ENCODE data around the gene CXorf38. TPM values are rescaled to one million over a fixed set of nuclear protein-coding genes. Genes with fewer than 3 reads are reported as not detected.
A peak's percentile ranks its signal among the peaks of the same experiment; 100 is the strongest.

The CXorf38 gene
- total RNA-seq (1 to 10 TPM; 5.6 to 8.3 (median 6.2) TPM), polyA plus RNA-seq (3.1 TPM)
- long read RNA-seq, donor 1, partial matches to known transcripts, result 0 of 8 reads
- long read RNA-seq, donor 1, other reads (novel, unspliced or antisense), result 6 of 8 reads
- long read RNA-seq, donor 2, partial matches to known transcripts, result 0 of 6 reads
- long read RNA-seq, donor 2, other reads (novel, unspliced or antisense), result 3 of 6 reads
- long read RNA-seq, donor 3, transcript CXorf38-201 (7 exons, 2,118 nt), result major isoform, 16 of 22 reads
- long read RNA-seq, donor 3, partial matches to known transcripts, result 1 of 22 reads
- long read RNA-seq, donor 3, other reads (novel, unspliced or antisense), result 5 of 22 reads
- long read RNA-seq, donor 4, partial matches to known transcripts, result 0 of 4 reads
- long read RNA-seq, donor 4, other reads (novel, unspliced or antisense), result 1 of 4 reads

- intact Hi-C loops (cut with DNase I), result no loop called here
- peak; percentile 95 to 99 (median 97) for DNase-seq
- H3K27ac ChIP-seq (ENCODE audit: low read length), result peak within 1 kb of the TSS; percentile 90
These were observed at the start of gene CXorf38 for GRCh38 chrX:40647307-40648197. Gene CXorf38 (minus strand): TSS chrX:40647561. CDS start chrX:40647520, 41 bp downstream.

GRCh38 chrX:40694802-40695201 is 47.4 kb upstream of the CXorf38 start:
- H3K9me3 ChIP-seq (ENCODE audit: control insufficient read depth, low read length), result no peaks in the 10 kb centered on the region
- H3K4me3 ChIP-seq (ENCODE audit: low read length), result no peak overlapping the region
- H3K27ac ChIP-seq (ENCODE audit: low read length), result no peak overlapping the region
- no peak for ATAC-seq
- no peaks in the 10 kb centered on the region for H3K27me3 ChIP-seq (ENCODE audit: control insufficient read depth, insufficient read depth)
- intact Hi-C loops (cut with DNase I), result no loop called here
- WGBS, result 88% methylated on average over 1 of the region's 1 CpG
- no peaks in the 10 kb centered on the region for H3K4me1 ChIP-seq (ENCODE audit: control insufficient read depth, insufficient read depth, low read length)
- no peak for DNase-seq

More at GRCh38 chrX:40647307-40648197, at the start of gene CXorf38:
- ATAC-seq, result peak; percentile 89 to 92
- H3K9me3 ChIP-seq (ENCODE audit: control insufficient read depth, low read length), result no peaks in the 10 kb centered on the region
- H3K4me3 ChIP-seq (ENCODE audit: low read length), result peak within 1 kb of the TSS; percentile 63
- WGBS, result 1% methylated on average over 66 of the region's 66 CpGs
- H3K27me3 ChIP-seq (ENCODE audit: control insufficient read depth, insufficient read depth), result no peaks in the 10 kb centered on the region
- peaks cover 5% of the 10 kb centered on the region for H3K4me1 ChIP-seq (ENCODE audit: control insufficient read depth, insufficient read depth, low read length)

GRCh38 chrX:40688929-40689328 is 41.6 kb upstream of the CXorf38 start:
- no peak overlapping the region for H3K27ac ChIP-seq (ENCODE audit: low read length)

GRCh38 chrX:40687169-40687568 is 39.8 kb upstream of the CXorf38 start:
- Histone ChIP-seq H3K27me3 (ENCODE audit: control insufficient read depth, insufficient read depth) (no peaks in the 10 kb centered on the region), H3K27ac (ENCODE audit: low read length) (no peak overlapping the region), H3K4me3 (ENCODE audit: low read length) (no peak overlapping the region), H3K4me1 (ENCODE audit: control insufficient read depth, insufficient read depth, low read length) (no peaks in the 10 kb centered on the region), H3K9me3 (ENCODE audit: control insufficient read depth, low read length) (no peaks in the 10 kb centered on the region)
- no peak for DNase-seq
- intact Hi-C loops (cut with DNase I), result no loop called here
- ATAC-seq, result no peak
- 91% methylated on average over 3 of the region's 3 CpGs for WGBS

More at GRCh38 chrX:40688929-40689328, 41.6 kb upstream of the CXorf38 start:
- Histone ChIP-seq H3K4me3 (ENCODE audit: low read length) (no peak overlapping the region), H3K9me3 (ENCODE audit: control insufficient read depth, low read length) (no peaks in the 10 kb centered on the region), H3K27me3 (ENCODE audit: control insufficient read depth, insufficient read depth) (no peaks in the 10 kb centered on the region), H3K4me1 (ENCODE audit: control insufficient read depth, insufficient read depth, low read length) (no peaks in the 10 kb centered on the region)
- no peak for DNase-seq
- ATAC-seq, result no peak
- intact Hi-C loops (cut with DNase I), result no loop called here

- no peak overlapping the region for H3K27ac ChIP-seq (ENCODE audit: low read length)
- 49% methylated on average over 4 of the region's 4 CpGs for WGBS
- no peak for ATAC-seq
These were observed 38.1 kb upstream of the CXorf38 start for GRCh38 chrX:40685362-40685918.

GRCh38 chrX:40684092-40684491 is 36.7 kb upstream of the CXorf38 start:
- H3K27ac ChIP-seq (ENCODE audit: low read length), result no peak overlapping the region
- no peak for ATAC-seq
- no peak overlapping the region for H3K4me3 ChIP-seq (ENCODE audit: low read length)
- H3K4me1 ChIP-seq (ENCODE audit: control insufficient read depth, insufficient read depth, low read length), result no peaks in the 10 kb centered on the region
- no peak for DNase-seq
- H3K9me3 ChIP-seq (ENCODE audit: control insufficient read depth, low read length), result no peaks in the 10 kb centered on the region
- intact Hi-C loops (cut with DNase I), result no loop called here
- 97% methylated on average over 1 of the region's 1 CpG for WGBS
- H3K27me3 ChIP-seq (ENCODE audit: control insufficient read depth, insufficient read depth), result no peaks in the 10 kb centered on the region

More at GRCh38 chrX:40685362-40685918, 38.1 kb upstream of the CXorf38 start:
- H3K9me3 ChIP-seq (ENCODE audit: control insufficient read depth, low read length), result no peaks in the 10 kb centered on the region
- intact Hi-C loops (cut with DNase I), result no loop called here
- no peak for DNase-seq
- no peaks in the 10 kb centered on the region for H3K27me3 ChIP-seq (ENCODE audit: control insufficient read depth, insufficient read depth)
- no peaks in the 10 kb centered on the region for H3K4me1 ChIP-seq (ENCODE audit: control insufficient read depth, insufficient read depth, low read length)
- H3K4me3 ChIP-seq (ENCODE audit: low read length), result no peak overlapping the region

- intact Hi-C loops (cut with DNase I), result no loop called here
- H3K27me3 ChIP-seq (ENCODE audit: control insufficient read depth, insufficient read depth), result no peaks in the 10 kb centered on the region
- no peak overlapping the region for H3K27ac ChIP-seq (ENCODE audit: low read length)
- no peak for DNase-seq
- H3K4me1 ChIP-seq (ENCODE audit: control insufficient read depth, insufficient read depth, low read length), result no peaks in the 10 kb centered on the region
- H3K9me3 ChIP-seq (ENCODE audit: control insufficient read depth, low read length), result no peaks in the 10 kb centered on the region
- WGBS, result 96% methylated on average over 3 of the region's 3 CpGs
- H3K4me3 ChIP-seq (ENCODE audit: low read length), result no peak overlapping the region
- ATAC-seq, result no peak
These were observed 35.9 kb upstream of the CXorf38 start for GRCh38 chrX:40683245-40683644.

- DNase-seq, result no peak
- no peak overlapping the region for H3K4me3 ChIP-seq (ENCODE audit: low read length)
- H3K9me3 ChIP-seq (ENCODE audit: control insufficient read depth, low read length), result no peaks in the 10 kb centered on the region
- no peaks in the 10 kb centered on the region for H3K4me1 ChIP-seq (ENCODE audit: control insufficient read depth, insufficient read depth, low read length)
- WGBS, result 45% methylated on average over 6 of the region's 6 CpGs
- intact Hi-C loops (cut with DNase I), result no loop called here
- ATAC-seq, result peak; percentile 36 to 49
- no peaks in the 10 kb centered on the region for H3K27me3 ChIP-seq (ENCODE audit: control insufficient read depth, insufficient read depth)
- no peak overlapping the region for H3K27ac ChIP-seq (ENCODE audit: low read length)
These were observed 23.8 kb upstream of the CXorf38 start for GRCh38 chrX:40671126-40671525.

GRCh38 chrX:40663880-40664630 is 16.7 kb upstream of the CXorf38 start:
- Histone ChIP-seq H3K4me1 (ENCODE audit: control insufficient read depth, insufficient read depth, low read length) (no peaks in the 10 kb centered on the region), H3K9me3 (ENCODE audit: control insufficient read depth, low read length) (no peaks in the 10 kb centered on the region), H3K4me3 (ENCODE audit: low read length) (no peak overlapping the region), H3K27me3 (ENCODE audit: control insufficient read depth, insufficient read depth) (no peaks in the 10 kb centered on the region), H3K27ac (ENCODE audit: low read length) (no peak overlapping the region)
- DNase-seq (no peak), ATAC-seq (no peak)
- intact Hi-C loops (cut with DNase I), result loop anchor here in 1 of 4 donors (10.0 kb wide), 1 partner anchor 131 kb away; no protein-coding TSS in a partner anchor
- WGBS, result 25% methylated on average over 6 of the region's 6 CpGs

GRCh38 chrX:40663078-40663740 is 15.8 kb upstream of the CXorf38 start:
- Histone ChIP-seq H3K4me1 (ENCODE audit: control insufficient read depth, insufficient read depth, low read length) (no peaks in the 10 kb centered on the region), H3K4me3 (ENCODE audit: low read length) (no peak overlapping the region), H3K27ac (ENCODE audit: low read length) (no peak overlapping the region), H3K27me3 (ENCODE audit: control insufficient read depth, insufficient read depth) (no peaks in the 10 kb centered on the region), H3K9me3 (ENCODE audit: control insufficient read depth, low read length) (no peaks in the 10 kb centered on the region)
- DNase-seq, result no peak
- WGBS, result 88% methylated on average over 3 of the region's 3 CpGs
- no peak for ATAC-seq
- intact Hi-C loops (cut with DNase I), result loop anchor here in 1 of 4 donors (10.0 kb wide), 1 partner anchor 132 kb away; no protein-coding TSS in a partner anchor

Data from right cardiac atrium (tissue), 5 donors.